ENCODE measurements around the gene ITGAD.

Gene ITGAD

DNA sequence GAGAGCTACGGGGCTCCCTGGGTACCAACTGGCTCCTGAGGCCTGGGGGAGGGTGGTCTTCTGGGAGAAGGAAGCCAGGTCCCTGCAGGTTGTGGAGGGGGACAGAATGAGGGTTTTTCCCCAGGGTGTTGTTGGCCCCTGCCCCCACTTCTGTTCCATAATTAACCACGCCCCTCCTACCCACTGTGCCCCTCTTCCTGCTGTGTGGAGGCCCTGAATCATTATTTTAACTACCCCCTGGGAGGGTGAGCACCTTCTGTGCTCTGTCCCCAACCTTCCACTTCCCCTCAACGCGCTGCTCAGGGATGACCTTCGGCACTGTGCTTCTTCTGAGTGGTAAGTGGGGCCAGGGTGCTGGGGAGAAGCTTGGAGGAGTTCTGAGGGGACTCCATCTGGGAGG lies at the start of gene ITGAD:
Gene ITGAD, plus strand, starts transcription at position 280 of the 400 bp plus-strand sequence. Its CDS starts 26 bp downstream, at position 306.
- DNase-seq (ENCODE audit: low read depth) = no peak

DNA sequence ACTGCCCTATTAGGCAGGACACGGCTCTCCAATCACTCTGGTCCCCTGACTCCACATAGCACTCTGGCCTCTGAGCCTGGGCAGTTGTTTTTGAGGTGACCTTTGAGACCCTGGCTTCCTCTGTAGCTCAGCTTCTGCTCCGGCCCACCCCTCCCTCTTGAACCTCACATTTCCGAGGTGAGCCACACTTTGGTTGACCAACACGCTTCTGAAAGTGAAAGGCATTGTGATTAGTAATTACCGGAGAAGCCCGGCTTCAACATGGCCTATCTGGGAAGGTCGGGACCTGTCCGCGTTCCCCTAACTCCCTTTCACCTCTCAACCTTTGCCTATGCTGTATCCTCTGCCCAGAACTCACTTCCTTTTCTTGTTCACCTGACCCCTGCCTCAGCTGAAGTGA lies 48.4 kb upstream of the ITGAD start:
- DNase-seq (ENCODE audit: low read depth) = no peak

DNA sequence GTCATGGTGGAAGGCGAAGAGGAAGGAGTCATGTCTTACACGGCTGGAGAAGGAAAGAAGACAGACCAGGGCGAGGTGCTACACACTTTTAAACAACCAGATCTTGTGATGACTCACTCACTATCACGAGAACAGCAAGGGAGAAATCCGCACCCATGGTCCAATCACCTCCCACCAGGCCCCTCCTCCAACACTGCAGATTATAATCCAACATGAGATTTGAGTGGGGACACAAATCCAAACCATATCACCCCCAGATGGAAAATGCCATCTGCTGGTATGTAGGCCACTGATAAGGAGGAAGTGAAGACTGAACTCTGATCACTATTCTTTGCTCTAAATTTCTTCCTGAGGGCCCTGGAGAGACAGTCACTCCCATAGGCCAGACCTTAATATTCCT lies 45.7 kb upstream of the ITGAD start:
- no peak for DNase-seq (ENCODE audit: low read depth)

DNA sequence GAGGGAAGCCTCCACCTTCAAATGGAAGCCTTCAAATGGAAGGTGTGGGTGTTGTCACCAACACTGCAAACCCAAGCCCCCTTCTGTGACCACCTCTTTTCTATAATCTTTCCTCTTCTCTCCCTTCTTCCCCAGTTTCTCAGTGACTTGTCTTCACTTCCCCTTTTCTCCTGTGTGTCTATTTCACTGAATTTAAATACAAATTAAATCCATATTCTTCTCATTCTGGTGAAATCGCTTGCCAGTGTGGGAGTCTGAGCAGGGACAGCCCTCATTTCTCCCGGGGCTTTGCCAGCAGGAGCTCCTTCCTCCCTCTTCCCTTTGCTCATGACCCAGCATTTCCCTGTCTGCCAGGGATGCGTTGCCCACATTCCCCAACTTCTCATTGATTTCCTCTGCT lies 44.6 kb upstream of the ITGAD start:
- DNase-seq (ENCODE audit: low read depth) = no peak

DNA sequence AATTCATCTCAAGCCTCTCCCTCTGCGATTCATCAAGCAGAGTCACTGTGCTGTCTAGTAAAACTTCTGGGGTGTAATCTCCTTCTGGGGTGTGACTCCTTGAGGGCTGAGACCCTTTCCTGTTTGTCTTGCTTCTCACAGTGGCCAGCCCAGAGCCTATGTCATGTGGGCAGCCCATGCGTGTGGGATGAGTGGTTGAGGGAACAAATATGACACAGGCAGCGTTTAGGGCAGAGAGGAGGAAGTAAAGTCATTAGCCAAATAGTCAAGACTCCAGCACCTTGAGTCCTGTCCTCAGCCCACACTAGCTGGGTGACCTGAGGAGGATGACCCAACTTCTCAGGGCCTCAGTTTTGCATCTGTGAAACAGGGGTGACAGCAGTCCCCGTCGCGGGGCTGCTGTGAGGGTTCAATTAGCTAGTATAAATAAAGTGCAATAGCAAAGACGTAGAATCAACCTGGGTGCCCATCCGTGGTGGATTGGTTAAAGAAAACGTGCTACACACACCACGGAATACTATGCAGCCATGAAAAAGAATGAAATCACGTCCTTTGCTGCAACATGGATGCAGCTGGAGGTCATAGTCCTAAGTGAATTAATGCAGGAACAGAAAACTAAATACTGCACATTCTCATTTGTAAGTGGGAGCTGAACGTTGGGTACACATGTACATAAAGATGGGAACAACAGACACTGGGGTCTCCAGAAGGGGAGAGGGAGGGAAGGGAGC lies 42.7 kb upstream of the ITGAD start:
- DNase-seq (ENCODE audit: low read depth) = no peak

DNA sequence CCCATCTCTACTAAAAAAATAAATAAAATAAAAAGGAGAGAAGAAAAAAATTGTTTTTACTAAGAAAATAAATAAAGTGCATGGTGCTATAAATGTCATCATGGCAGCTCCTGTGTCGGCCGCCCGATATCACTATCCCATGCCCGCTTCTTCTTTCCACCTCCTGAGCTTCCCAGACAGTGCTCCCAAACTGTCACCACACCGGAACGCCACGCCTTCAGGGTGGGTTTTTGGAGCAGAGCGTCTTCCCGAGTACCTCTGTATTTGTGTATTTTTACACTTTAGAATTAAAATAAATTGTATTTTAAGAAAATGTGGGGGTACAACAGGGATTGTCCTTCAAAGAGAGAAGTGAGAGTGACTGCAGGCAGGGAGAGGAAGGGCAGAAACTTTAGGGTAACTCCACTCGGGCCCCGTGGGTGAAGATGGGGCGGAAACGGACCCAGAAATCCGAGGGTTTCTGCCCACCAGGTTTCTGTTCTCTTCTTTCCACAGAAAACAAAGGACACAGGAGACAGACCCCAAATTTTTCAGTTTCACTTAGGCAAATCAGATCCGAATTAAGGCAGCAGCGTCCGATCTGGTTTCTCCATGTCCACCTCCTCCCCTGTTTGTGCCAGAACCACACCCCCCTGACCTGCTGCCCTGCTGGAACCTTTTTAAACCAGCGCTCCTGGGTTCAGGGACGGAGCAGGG lies 41.7 kb upstream of the ITGAD start:
- no peak for DNase-seq (ENCODE audit: low read depth)

DNA sequence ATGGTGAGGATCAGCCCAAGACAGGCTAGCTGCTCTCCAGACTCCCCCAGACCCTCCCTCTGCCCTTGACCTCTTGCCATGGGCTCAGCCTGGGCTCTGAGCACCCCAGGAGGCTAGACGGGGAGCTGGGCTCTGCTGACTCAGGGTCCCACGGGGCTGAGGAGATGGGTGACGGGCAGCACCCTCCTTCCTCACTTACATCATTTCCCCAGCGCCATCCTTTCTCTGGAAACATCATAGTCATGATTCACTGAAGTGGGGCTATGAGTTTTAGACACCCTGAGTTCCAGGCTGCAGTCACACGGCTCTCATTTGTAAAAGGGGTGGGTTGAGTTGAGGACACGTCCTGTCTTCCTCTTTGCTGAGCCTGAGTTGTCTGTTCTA lies 41.2 kb upstream of the ITGAD start:
- DNase-seq (ENCODE audit: low read depth) = no peak

DNA sequence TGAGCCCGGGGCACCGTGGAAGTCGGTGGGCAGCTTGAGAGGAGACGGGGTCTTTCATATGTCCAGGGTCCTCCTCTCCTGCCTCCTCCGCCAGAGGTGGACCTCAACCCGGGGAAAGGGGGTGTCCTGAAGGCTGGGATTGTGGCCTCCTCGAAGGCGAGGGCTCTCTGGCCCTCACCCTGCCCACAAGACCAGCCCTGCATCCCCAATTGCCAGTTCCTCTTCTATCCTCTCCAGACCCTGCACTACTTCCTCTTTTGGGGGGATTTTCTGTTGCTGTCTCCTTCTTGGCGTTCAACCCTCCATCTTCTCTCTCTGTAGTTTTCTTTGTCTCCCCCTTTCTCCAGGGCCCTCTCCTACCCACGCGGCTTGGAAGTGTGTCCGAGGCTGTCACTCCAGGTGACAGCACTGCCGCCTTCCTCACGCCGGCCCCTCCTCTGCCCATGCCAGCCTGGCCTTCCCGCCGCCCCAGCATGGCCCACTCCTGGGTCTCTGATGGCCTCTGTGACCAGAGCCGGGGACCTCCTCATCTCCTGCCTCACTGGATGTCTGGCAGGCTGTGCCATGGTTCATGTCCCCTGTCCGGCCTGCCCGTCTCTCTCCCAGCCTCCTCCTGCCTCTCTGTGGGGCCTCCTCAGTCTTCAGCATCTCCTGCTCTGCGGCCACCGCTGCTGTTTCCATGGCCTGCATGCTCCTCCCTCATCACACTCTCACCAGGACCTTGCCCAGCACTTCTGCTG lies 40.6 kb upstream of the ITGAD start:
- DNase-seq (ENCODE audit: low read depth) = no peak

DNA sequence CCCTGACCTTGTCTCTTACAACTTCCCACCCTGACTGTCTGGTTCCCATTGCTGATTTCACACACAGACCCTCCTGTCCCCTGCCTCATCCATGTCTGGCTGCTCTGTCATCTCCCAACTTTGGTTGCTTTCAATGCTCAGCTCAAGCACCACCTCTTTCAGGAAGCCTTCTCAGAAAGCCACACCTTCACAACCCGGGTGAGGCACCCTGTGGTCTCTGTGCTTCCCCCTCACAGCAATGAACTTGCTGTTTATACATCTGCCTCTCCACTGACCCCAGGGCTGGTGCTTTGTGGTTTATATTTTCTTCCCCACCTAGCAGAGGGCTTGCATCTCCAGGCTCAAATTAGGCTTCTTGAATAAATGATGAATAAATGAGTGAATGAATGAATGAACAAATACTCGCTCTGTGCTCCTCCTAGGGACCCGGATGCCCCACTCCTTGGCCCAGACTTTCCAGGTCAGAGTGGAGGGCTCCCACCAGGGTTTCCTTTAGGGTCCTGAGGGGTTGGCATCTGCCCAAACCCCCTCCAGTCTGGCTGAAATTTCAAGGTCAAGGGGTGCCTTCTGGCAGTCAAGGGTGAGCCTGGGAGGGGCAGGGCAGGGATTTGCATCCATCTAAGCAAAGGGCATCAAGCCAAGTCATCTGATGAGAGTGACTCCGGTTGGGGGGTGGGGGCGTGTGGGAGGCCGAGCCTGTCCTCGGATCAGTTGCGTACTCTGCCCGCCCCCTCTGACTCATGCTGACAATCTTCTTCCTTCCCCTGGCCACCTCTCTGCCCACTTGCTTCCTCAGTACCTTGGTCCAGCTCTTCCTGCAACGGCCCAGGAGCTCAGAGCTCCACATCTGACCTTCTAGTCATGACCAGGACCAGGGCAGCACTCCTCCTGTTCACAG lies 38.5 kb upstream of the ITGAD start, which contains the start of gene ITGAX:
Gene ITGAX, plus strand, starts transcription at position 783 of the 898 bp plus-strand sequence. Its CDS starts 79 bp downstream, at position 862.
- DNase-seq (ENCODE audit: low read depth) = peak; percentile 48

DNA sequence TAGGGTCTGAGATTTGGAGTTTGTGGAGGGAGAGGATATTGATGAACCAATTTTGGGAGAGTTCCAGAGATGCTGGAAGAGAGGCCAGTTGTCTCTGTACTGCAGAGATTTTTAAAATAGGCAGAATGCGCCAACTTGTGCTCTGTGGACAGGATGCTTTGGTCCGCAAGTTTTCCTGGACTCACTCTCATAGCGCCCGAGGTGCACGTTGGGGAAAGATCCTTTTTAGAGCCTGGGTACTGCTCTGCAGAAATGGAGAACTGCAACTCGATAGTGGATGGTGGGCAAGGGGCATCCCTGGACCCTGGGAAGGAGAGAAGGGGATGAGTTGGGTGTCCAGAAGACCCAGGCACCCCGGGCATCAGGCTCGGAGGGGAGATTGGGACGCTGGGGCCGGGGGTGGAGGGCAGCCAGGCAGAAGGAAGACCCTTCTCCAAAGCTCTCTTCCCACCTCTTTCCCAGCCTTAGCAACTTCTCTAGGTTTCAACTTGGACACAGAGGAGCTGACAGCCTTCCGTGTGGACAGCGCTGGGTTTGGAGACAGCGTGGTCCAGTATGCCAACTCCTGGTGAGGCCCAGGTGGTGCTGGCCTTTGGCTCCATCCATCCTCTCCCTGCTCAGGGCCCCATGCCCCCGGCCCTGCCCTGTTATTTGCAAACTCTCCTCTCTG lies 37.6 kb upstream of the ITGAD start:
- no peak for DNase-seq (ENCODE audit: low read depth)

DNA sequence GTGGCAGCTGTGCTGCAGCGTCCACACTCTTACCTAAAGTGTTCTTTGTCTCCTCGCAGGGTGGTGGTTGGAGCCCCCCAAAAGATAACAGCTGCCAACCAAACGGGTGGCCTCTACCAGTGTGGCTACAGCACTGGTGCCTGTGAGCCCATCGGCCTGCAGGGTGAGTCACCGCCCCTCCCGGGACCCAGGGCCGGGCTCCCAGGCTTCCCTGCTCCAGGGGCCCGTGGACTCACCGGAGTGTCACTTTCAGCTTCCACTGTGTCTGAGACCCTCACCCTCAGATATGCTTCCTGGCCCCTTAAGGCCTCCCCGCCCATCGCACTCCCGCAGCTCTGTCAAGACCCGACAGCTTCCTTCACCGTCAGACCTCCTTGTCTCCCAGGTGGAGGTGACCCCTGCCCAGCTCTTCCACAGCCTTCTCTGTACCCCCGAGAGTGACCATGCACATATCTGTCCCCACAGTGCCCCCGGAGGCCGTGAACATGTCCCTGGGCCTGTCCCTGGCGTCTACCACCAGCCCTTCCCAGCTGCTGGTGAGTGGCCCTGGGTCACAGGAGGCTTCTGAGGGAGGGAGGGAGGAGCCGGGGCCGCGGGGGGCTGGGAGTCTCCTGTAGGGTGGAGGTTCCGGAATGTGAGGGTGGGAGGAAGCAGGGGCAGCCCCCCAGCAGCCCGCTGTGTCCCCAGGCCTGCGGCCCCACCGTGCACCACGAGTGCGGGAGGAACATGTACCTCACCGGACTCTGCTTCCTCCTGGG lies 36.4 kb upstream of the ITGAD start:
- no peak for DNase-seq (ENCODE audit: low read depth)

DNA sequence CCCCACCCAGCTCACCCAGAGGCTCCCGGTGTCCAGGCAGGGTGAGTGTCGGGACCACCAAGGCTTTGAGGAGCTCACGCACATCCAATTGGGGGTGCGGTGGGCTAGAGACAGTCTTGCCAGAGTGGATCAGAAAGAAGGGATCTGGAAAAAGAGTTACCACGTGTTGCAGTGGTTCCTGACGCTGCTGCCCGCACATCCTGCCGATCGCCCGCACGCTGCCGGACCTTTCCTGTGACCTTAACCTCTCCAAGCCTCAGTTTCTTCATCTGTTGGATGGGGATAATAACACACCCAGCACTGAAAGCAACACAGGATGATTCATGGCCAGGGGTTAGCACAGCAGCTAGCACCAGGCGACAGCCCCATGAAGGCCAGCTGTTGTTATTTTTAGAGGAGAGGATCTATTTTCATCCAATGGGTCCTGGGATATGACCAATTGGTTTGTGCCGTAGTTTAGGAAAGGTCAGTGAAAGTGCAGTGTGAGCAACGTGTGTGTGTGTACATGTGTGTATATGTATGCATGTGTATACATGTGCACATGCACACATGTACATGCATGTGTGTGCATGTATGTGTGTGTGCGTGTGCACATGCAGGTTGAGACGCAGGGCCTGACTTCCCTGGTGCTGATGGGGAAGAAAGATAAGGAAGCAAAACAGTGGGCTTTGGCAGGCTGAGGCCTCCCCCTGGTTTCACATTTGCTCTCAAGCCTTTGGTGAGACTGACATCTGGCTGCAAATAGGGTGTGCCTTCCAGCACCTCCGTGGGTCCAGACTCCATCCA lies 35.6 kb upstream of the ITGAD start:
- DNase-seq (ENCODE audit: low read depth) = no peak

DNA sequence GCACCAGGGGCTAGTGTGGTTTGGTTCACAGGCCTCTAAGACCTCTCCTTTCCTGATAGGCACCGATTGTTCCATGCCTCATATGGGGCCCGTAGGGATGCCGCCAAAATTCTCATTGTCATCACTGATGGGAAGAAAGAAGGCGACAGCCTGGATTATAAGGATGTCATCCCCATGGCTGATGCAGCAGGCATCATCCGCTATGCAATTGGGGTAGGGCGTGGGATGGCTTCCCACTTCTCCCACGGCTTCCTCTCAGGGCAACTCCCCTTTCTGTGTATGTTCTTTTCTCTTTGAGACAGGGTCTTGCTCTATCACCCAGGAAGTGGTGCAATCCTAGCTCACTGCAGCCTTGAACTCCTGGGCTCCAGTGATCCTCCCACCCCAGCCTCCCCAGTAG lies 32.9 kb upstream of the ITGAD start:
- no peak for DNase-seq (ENCODE audit: low read depth)

DNA sequence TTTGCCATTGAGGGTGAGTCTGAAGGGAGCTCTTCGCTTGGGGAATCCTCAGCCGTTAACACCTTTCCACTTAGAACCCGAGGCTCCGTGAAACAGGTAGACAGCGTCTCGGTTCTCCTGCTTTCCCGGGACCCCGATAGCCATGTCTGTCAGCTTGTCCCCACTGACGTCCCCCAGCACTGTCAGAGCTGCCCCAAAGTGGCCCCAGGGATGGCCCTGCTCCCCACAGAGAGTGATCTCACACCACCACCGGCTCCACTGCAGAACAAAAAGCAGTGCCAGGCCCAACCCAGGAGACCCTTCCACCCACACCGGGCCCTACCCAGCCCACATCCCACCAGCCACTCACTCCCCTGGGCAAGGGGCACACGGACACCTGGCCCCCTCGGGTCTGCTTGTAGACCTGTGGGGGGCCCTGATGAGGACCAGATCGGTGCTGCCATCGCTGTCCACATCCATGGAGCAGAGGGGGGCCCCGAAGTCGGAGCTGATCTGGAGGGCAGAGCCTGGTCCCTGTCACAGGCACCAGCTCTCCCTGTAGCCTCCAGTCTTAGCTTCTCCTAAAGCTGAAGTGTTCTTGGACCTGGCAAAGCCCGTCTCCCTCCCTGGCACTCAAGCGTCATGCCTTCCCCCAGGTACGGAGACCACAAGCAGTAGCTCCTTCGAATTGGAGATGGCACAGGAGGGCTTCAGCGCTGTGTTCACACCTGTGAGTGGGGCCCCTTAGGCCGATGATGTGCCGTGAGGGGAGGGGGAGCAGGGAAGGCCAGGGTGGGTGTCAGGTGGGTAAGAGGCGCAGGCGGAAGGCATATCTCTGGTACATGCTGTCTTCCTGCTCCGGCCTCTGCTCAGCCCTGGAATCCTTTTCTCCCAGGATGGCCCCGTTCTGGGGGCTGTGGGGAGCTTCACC lies 31.7 kb upstream of the ITGAD start:
- DNase-seq (ENCODE audit: low read depth) = no peak

DNA sequence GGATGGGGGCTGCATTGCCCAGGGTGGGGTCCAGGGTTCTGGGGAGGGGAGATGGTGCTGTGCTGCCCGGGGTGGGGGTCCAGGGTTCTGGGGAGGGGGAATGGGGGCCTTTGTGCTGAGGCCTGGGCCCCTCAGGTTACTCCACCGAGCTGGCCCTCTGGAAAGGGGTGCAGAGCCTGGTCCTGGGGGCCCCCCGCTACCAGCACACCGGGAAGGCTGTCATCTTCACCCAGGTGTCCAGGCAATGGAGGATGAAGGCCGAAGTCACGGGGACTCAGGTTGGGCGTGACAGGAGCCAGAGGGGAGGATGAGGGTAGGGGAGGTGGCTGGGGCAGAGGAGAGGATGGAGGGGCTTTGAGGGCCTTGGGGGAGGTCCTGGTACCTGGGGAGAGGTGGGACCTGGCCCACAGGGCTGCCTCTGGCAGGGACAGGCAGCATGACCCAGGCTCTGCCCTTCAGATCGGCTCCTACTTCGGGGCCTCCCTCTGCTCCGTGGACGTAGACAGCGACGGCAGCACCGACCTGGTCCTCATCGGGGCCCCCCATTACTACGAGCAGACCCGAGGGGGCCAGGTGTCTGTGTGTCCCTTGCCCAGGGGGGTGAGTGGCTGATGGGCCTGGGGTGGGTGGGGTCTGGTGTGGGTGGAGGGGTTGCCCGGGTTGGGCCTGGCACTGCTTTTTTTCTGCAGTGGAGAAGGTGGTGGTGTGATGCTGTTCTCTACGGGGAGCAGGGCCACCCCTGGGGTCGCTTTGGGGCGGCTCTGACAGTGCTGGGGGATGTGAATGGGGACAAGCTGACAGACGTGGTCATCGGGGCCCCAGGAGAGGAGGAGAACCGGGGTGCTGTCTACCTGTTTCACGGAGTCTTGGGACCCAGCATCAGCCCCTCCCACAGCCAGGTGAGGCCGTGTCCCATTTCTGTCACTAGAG lies 30.4 kb upstream of the ITGAD start:
- no peak for DNase-seq (ENCODE audit: low read depth)

DNA sequence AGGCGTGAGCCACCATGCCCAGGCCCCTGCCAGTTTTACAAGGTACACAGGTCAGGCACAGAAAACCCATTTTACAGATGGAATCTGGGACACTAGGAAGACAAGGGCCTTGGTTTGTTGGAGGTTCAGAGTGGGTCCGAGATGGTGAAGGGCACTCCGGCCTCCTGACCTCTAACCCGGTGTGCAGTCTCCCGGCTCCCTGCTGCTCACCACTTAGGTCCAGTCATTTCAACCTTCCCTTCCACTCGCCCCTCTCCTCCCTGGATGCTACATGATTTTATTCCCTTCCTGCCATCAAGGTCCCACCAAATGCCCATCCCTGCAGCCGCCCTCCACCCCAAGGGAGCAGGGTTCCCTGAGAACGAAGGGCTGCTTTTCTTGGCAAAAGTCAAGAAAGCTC lies 29.4 kb upstream of the ITGAD start:
- no peak for DNase-seq (ENCODE audit: low read depth)

DNA sequence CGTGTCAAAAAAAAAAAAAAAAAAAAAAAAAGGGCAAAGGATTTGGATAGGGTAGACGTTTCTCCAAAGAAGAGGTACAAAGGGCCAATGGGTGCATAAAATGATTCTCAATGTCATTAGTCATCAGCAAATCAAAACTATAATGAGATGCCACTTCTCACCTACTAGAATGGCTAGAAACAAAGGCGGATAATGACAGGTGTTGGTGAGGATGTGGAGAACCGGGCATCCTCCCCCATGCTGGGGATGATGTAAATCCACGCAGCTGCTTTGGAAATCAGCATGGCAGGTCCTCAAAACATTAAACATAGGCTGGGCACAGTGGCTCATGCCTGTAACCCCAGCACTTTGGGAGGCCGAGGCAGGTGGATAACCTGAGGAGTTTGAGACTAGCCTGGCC lies 28.7 kb upstream of the ITGAD start:
- DNase-seq (ENCODE audit: low read depth) = no peak
